DND-41 (cell line): Measurements from ENCODE around the gene THSD7A.

Source experiments
- CTCF ChIP-seq: IDR thresholded peaks from 2 replicates; pipeline ENCODE4 v1.5.1; 2012; ENCODE audit warnings: borderline replicate concordance, low read length, moderate library complexity, mild to moderate bottlenecking; ENCODE audit not compliant: poor library complexity, severe bottlenecking; ENCODE audit errors: extremely low read depth
- EZH2 ChIP-seq: IDR thresholded peaks from 3 replicates; pipeline ENCODE4 v1.6.1; 2012; ENCODE audit warnings: borderline replicate concordance, low read depth, mild to moderate bottlenecking, moderate library complexity, low read length, inconsistent platforms; ENCODE audit not compliant: severe bottlenecking

- no peak for TF ChIP-seq EZH2
- no peak for TF ChIP-seq CTCF
These were observed 141.6 kb downstream of the THSD7A start for GRCh38 chr7:11690395-11690794.
